D721Med (cell line): Measurements from ENCODE around the gene ADAM15.

ENCODE experiments used
- DNase-seq: peaks from one replicate; pipeline ENCODE4 v3.0.0; 2011; ENCODE audit warnings: low spot score; ENCODE audit not compliant: insufficient read length
- FAIRE-seq: peaks from 2 replicates; lab custom pipeline; 2011; peaks lifted over from hg19 to GRCh38; lab: Jason Lieb, UNC
- TF ChIP-seq, protein P1 (sequence below): IDR thresholded peaks from 2 replicates; pipeline ENCODE4 v1.5.1; 2012; ENCODE audit warnings: mild to moderate bottlenecking, control low read depth; ENCODE audit not compliant: insufficient read depth; ENCODE audit errors: missing control alignments

The ADAM15 gene

DNA sequence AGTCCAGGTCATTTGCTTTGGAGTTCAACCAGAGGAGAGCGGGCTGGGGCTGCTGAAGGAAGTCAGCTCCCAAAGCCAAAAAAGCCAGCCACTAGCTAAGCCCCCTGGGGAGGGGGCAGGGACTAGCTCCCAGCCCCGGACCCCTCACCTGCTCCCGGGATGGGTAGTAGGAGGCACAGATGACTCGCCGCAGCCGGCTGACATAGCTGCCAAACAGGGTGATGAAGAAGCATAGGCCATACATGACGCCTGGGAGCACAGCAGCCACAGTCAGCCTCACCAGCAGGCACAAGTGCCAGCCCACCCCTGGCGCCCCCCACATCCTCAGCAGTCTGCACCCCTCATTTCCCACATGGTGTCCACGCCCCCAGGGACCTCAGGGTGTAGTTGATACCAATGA is 25.0 kb upstream of the ADAM15 start:
- TF ChIP-seq, protein P1, sequence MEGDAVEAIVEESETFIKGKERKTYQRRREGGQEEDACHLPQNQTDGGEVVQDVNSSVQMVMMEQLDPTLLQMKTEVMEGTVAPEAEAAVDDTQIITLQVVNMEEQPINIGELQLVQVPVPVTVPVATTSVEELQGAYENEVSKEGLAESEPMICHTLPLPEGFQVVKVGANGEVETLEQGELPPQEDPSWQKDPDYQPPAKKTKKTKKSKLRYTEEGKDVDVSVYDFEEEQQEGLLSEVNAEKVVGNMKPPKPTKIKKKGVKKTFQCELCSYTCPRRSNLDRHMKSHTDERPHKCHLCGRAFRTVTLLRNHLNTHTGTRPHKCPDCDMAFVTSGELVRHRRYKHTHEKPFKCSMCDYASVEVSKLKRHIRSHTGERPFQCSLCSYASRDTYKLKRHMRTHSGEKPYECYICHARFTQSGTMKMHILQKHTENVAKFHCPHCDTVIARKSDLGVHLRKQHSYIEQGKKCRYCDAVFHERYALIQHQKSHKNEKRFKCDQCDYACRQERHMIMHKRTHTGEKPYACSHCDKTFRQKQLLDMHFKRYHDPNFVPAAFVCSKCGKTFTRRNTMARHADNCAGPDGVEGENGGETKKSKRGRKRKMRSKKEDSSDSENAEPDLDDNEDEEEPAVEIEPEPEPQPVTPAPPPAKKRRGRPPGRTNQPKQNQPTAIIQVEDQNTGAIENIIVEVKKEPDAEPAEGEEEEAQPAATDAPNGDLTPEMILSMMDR: no peak
- DNase-seq: no peak
- no peak for FAIRE-seq

DNA sequence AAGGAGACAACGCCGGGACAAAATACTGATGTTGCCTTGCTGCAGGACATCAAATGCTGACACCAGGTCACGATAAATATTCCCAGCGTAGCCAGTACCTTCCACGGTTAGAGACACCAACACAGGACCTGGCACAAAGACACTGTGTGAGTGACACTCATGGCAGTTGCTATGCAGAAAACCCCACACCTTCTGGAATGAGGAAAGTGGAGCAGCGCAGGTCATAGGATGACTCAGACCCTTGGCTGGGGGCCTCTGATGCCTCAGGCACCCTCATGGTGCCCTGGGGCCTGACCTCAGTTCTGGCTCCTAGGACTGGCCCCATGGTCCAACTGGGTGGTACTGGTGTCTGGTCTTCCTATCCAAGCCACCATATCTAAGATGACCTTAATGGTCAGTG is 24.5 kb upstream of the ADAM15 start:
- DNase-seq: no peak
- TF ChIP-seq, protein P1: no peak
- FAIRE-seq: no peak

DNA sequence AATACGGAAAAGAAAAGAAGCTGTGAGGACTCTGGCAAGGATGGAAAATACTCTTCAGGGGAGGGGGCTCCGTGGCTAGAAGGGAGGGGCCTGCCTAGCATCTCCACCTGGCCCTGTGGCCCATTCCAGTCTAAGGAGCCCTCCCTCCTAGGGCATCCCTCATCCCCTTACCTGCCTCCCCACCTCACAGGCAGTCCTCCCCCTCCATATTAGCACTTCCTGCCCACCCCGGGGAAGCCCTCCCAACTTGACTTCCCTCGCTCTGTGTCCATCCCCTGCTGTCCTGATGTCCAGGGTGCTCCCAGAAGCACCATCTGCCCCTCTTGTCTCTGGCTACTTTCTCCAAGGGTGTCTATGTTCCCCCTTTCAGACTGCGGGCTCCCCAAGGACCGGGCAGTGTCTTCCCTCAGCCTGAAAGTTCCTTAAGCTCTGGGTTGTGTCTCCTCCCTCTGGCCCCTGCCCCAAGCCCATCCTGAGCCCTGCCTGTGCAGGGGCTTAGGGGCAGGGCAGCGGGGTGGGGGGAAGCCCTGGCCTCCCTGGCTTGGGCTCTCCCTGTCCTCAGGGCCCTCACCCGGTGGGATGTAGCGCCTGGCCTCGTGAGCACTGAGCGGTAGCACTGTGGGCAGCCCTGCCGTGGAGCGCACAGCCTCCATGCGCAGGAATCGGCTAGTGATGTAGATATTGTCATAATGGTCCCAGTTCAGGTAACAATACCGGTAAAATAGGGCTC is 21.4 kb upstream of the ADAM15 start:
- TF ChIP-seq, protein P1: no peak
- FAIRE-seq (no peak), DNase-seq (no peak)

DNA sequence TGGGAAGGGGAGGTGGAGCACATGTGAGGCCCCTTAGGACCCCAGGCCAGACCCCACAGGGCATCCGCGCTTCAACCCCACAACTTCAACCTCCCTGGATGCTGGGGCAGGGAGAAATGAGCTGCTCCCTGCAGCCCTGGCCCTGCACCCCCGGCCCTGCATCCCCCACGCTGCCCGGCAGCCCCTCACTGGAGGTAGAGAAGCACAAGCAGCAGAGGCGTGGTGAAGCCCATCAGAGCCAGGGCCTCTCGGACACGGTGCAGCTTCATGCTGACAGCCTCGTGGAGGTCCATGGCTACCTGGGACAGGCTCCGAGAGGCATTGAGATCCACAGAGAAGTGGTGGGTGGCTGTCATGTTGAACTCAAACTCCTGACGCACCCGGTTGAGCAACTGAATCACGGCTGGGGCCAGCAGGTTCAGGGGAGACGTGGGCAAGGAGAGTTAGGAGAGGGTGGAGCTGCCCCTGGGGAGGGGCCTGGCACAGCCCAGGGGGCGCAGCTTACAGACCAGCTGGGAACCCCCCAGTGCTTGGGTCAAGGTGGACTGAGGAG is 20.8 kb upstream of the ADAM15 start:
- FAIRE-seq: no peak
- no peak for DNase-seq
- TF ChIP-seq, protein P1: no peak

DNA sequence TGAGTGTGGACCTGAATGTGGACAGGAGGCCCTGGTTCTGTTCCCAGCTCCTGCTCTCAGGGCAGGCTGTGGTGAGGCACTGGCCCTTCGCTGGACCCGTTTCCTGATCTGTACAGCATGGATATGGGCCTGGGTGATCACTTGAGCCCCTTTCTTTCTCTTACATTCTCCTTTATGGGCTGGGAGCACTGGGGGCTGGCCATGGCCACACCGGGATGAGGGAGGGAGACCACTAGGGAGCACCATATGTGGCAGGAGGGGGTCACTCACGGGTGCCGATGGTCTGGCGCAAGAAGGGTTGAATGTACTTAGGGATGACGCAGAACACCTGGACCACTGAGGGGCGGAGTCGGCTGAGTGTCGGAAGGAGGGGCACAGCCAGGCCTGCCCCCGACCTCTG is 20.2 kb upstream of the ADAM15 start:
- no peak for DNase-seq
- FAIRE-seq: no peak
- TF ChIP-seq, protein P1: no peak

DNA sequence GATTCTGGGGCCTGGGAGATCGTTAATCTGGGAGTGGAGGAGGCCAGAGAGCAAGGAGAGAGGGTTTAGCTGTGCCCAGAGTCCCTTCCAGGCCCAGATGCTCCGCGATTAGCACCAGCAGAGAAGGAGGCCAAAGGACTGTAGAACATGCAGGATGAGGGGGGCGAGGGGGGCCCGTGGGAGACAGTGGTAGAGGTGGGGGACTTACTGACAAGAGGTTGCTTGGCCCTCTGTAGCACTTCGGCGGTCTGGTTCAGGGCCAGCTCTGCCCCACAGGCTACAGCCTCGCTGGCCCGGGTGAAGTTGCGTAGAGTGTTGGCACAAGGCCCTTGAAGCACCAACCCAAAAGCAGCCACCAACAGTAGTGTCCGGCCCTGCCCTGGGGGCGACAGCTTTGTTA is 18.2 kb upstream of the ADAM15 start:
- no peak for DNase-seq
- TF ChIP-seq, protein P1: no peak
- FAIRE-seq: no peak

DNA sequence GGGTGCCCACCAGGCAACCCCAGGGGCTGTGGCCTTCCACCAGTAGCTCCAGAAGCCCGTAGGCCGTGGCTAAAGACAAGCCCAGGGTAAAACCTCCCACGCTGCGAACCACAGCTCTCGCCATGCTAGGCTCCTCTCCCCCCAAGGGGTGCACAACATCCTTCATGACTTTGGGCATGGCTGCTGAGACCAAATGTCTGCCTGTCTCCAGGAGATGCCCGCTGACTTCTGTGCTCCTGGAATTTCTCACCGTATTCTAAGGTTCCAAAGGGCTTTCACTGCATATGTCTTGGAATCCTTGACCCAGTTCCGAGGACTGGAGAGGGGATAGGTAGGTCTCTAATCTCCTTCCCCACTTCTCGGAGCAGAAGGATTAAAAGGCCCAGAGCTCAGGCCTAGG is 17.6 kb upstream of the ADAM15 start, which contains the start of the genes DCST1 and DCST2:
Gene DCST1 (plus strand): TSS at position 301 of the 400 bp plus-strand sequence. CDS start 213 bp downstream, outside the sequence.
Gene DCST2 (minus strand): TSS at position 258 of the 400 bp plus-strand sequence. CDS start 80 bp downstream, at position 178.
- FAIRE-seq (no peak), DNase-seq (no peak)
- TF ChIP-seq, protein P1: no peak
